Neuronal stem cell (in vitro differentiated cells): ENCODE data around the gene NECTIN1.

Experiments used
- DNase-seq: peaks from one replicate; pipeline ENCODE4 v3.0.0-alpha.2; 2013; ENCODE audit warnings: low spot score
- H2AFZ ChIP-seq: one replicate; pipeline ENCODE4 v1.6.1; 2013; ENCODE audit warnings: mild to moderate bottlenecking, low read length, inconsistent platforms
- H2AK5ac ChIP-seq: 2 replicates; pipeline ENCODE4 v1.6.1; 2013; ENCODE audit warnings: low read depth, mild to moderate bottlenecking, inconsistent platforms, low read length, moderate library complexity, mixed read lengths
- H2BK120ac ChIP-seq: 2 replicates; pipeline ENCODE4 v1.6.1; 2013; ENCODE audit warnings: low read depth, mild to moderate bottlenecking, inconsistent platforms, low read length, moderate library complexity, mixed read lengths
- H2BK12ac ChIP-seq: one replicate; pipeline ENCODE4 v1.6.1; 2013; ENCODE audit warnings: low read length, inconsistent platforms
- H2BK15ac ChIP-seq: 2 replicates; pipeline ENCODE4 v1.6.1; 2013; ENCODE audit warnings: mild to moderate bottlenecking, low read length, inconsistent platforms, mixed read lengths
- H2BK5ac ChIP-seq: one replicate; pipeline ENCODE4 v1.6.1; 2013; ENCODE audit warnings: inconsistent platforms, mild to moderate bottlenecking, low read length, moderate library complexity
- H3K14ac ChIP-seq: one replicate; pipeline ENCODE4 v1.6.1; 2013; ENCODE audit warnings: low read length, inconsistent platforms
- H3K18ac ChIP-seq: 2 replicates; pipeline ENCODE4 v1.6.1; 2013; ENCODE audit warnings: low read length, inconsistent platforms
- H3K23ac ChIP-seq: 2 replicates; pipeline ENCODE4 v1.6.1; 2013; ENCODE audit warnings: low read depth, mild to moderate bottlenecking, mixed read lengths, low read length, inconsistent platforms; ENCODE audit not compliant: poor library complexity
- H3K27ac ChIP-seq: replicated peaks from 3 replicates; pipeline ENCODE4 v1.5.1; 2013; ENCODE audit warnings: low read length, inconsistent platforms
- H3K27me3 ChIP-seq, 3 experiments: 2 replicates each; pipeline ENCODE4 v1.6.1; 2013; ENCODE audit warnings: low read length in 3 of 3, mild to moderate bottlenecking in 2 of 3, inconsistent platforms in 1 of 3, low read depth in 1 of 3, mixed read lengths in 1 of 3, moderate library complexity in 1 of 3; ENCODE audit not compliant: control insufficient read depth in 3 of 3, insufficient read depth in 3 of 3
- H3K36me3 ChIP-seq, 2 donors: replicated peaks in 1 of 2; 2 replicates each; pipeline ENCODE4 v1.6.1; 2013; ENCODE audit warnings: low read length in 2 of 2; ENCODE audit not compliant: control insufficient read depth in 2 of 2, insufficient read depth in 2 of 2
- H3K4ac ChIP-seq: 2 replicates; pipeline ENCODE4 v1.6.1; 2013; ENCODE audit warnings: inconsistent platforms, mild to moderate bottlenecking, low read length, moderate library complexity
- H3K4me1 ChIP-seq, 2 donors: 1 replicate in 1 of 2; 2 replicates in 1 of 2; pipeline ENCODE4 v1.6.1; 2013; ENCODE audit warnings: low read length in 2 of 2, low read depth in 1 of 2; ENCODE audit not compliant: control insufficient read depth in 2 of 2, insufficient read depth in 1 of 2
- H3K4me2 ChIP-seq: one replicate; pipeline ENCODE4 v1.6.1; 2013; ENCODE audit warnings: mild to moderate bottlenecking, low read length, inconsistent platforms; ENCODE audit not compliant: insufficient read depth, poor library complexity, severe bottlenecking
- H3K4me3 ChIP-seq, 2 donors: 2 replicates each; pipeline ENCODE4 v1.5.1; 2013; ENCODE audit warnings: low read length in 2 of 2, mild to moderate bottlenecking in 2 of 2, inconsistent platforms in 1 of 2, moderate library complexity in 1 of 2
- H3K79me1 ChIP-seq: one replicate; pipeline ENCODE4 v1.6.1; 2013; ENCODE audit warnings: low read depth, mild to moderate bottlenecking, inconsistent platforms, low read length, moderate library complexity
- H3K9ac ChIP-seq: one replicate; pipeline ENCODE4 v1.6.1; 2013; ENCODE audit warnings: mild to moderate bottlenecking, low read depth, low read length, inconsistent platforms; ENCODE audit not compliant: poor library complexity
- H3K9me3 ChIP-seq, 2 donors: replicated peaks in 1 of 2; 2 replicates each; pipeline versions ENCODE3 to v1.6.1; 2013; ENCODE audit warnings: low read length in 2 of 2, mild to moderate bottlenecking in 2 of 2, inconsistent platforms in 1 of 2, low read depth in 1 of 2, mixed read lengths in 1 of 2, moderate library complexity in 1 of 2; ENCODE audit not compliant: control insufficient read depth in 2 of 2, insufficient read depth in 1 of 2
- H4K8ac ChIP-seq: one replicate; pipeline ENCODE4 v1.6.1; 2013; ENCODE audit warnings: low read depth, mild to moderate bottlenecking, inconsistent platforms, low read length, moderate library complexity
- H4K91ac ChIP-seq: one replicate; pipeline ENCODE4 v1.6.1; 2013; ENCODE audit warnings: low read length, low read depth, mild to moderate bottlenecking, inconsistent platforms; ENCODE audit not compliant: poor library complexity
- WGBS, 2 donors: extraction: QIAGEN DNeasy Blood & Tissue Kit; methylation state at CpG; one replicate each; pipeline ENCODE4 v1.1.7; 2013; ENCODE audit warnings: missing lambda C conversion rate in 2 of 2, mixed read lengths in 1 of 2; ENCODE audit not compliant: insufficient read length in 2 of 2, insufficient replicate concordance in 1 of 2; ENCODE audit errors: extremely low coverage in 2 of 2; 5-methylcytosine and 5-hydroxymethylcytosine counted together

Gene NECTIN1

DNA sequence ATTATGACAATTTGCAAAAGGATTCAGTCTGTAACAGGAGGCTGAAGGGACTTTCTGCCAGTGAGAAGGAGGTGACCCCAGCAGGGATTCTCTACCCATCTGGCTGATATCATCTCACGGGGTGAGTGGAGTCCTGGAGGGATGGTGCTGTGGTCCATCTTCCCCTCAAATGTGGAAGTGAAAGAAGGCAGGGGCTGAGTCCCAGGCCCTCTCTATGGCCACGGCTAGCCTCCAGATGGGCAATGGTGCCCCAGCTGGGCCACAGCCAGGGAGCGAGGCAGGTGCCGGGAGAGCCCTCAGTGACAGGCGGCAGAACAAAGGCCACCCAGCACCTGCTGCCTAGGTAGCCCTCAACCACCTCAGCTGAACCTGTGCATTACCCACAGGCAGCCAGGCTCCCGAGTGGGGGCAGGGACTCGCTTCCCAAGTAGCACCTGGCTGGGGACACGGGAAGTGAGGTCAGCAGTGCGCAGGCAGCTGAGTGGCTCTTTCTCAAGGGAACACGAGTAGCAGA lies 6.7 kb downstream of the NECTIN1 start:
- Histone ChIP-seq H3K79me1 (peaks cover 34% of the 10 kb centered on the region), H2BK12ac (peak overlapping the region; percentile 52), H3K4me3 (no peak overlapping the region), H2AK5ac (peak overlapping the region; percentile 72), H4K91ac (no peak overlapping the region), H4K8ac (peak overlapping the region; percentile 25), H3K4me1 (peaks cover 31 to 63% of the 10 kb centered on the region in 2 donors), H3K4ac (no peak overlapping the region), H2AFZ (no peak overlapping the region), H3K27me3 (no peaks in the 10 kb centered on the region), H3K27ac (no peak overlapping the region), H2BK120ac (peak overlapping the region; percentile 21), H3K4me2 (no peak overlapping the region), H3K9me3 (no peaks in the 10 kb centered on the region), H3K36me3 (peaks cover 0 to 6% of the 10 kb centered on the region in 2 donors), H3K14ac (no peak overlapping the region), H3K9ac (peak overlapping the region; percentile 50), H2BK15ac (peak overlapping the region; percentile 93), H3K23ac (peak overlapping the region; percentile 5), H3K18ac (peak overlapping the region; percentile 85), H2BK5ac (no peak overlapping the region)
- no CpG with 5 or more reads among the region's 10 CpGs for WGBS, 2 donors
- no peak for DNase-seq

DNA sequence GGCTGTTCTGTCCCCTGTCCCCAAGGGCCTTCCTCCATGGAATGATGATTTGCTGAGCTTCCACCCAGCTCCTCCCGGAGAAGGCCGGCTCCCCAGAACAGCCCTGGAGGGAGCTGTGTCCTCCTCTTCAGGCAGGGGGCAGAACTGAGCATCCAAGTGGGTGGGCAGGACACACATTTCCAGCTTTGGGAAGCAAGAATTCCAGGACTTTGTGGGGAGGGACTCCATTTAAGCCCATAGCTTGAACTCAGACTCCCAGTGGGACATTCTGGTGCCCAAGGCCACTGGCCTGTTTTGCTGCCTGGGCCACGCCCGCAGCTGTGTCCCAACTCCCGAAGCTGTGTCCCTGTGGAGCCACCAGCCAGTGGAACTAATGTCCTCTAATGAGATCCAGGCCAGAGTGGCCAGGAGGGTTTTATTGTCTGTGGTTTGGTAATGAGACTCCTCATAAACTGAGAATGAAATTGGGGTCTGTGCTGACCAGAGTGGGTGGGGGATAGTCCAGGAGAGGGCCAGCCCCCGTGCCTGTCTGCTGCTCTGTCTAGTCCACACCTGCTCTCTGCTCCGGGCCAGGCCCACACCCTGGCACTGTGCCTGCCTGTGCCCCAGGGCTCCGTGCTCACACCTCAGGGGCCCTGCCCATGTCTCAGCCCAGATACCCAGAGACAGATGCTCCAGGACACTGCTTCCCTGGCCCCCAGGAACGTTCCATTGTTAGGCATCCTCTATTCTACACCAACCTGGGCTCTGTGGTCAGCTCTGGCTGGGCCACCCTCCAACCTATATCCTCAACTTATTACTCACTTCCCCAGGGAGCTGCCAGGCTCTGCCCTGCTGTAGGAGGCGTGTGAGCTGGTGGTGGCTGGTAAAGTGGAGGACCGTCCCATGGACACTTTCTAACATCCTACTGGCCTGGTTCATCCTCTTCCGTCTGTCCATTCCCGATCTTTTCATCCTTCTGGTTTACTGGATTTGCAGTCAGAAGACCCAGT lies 7.6 kb downstream of the NECTIN1 start:
- Histone ChIP-seq H2BK12ac (no peak overlapping the region), H3K18ac (peak overlapping the region; percentile 53), H3K4me2 (no peak overlapping the region), H4K8ac (no peak overlapping the region), H2BK15ac (no peak overlapping the region), H3K4ac (no peak overlapping the region), H2AFZ (no peak overlapping the region), H3K4me3 (no peak overlapping the region), H3K4me1 (peaks cover 32 to 72% of the 10 kb centered on the region in 2 donors), H3K36me3 (peaks cover 0 to 6% of the 10 kb centered on the region in 2 donors), H3K79me1 (peaks cover 37% of the 10 kb centered on the region), H3K23ac (peak overlapping the region; percentile 43), H2AK5ac (peak overlapping the region; percentile 77), H3K9ac (no peak overlapping the region), H3K27ac (no peak overlapping the region), H3K27me3 (no peaks in the 10 kb centered on the region), H2BK5ac (no peak overlapping the region), H3K14ac (no peak overlapping the region), H2BK120ac (no peak overlapping the region), H4K91ac (no peak overlapping the region), H3K9me3 (no peaks in the 10 kb centered on the region)
- DNase-seq: peak; percentile 48
- no CpG with 5 or more reads among the region's 13 CpGs for WGBS, 2 donors

DNA sequence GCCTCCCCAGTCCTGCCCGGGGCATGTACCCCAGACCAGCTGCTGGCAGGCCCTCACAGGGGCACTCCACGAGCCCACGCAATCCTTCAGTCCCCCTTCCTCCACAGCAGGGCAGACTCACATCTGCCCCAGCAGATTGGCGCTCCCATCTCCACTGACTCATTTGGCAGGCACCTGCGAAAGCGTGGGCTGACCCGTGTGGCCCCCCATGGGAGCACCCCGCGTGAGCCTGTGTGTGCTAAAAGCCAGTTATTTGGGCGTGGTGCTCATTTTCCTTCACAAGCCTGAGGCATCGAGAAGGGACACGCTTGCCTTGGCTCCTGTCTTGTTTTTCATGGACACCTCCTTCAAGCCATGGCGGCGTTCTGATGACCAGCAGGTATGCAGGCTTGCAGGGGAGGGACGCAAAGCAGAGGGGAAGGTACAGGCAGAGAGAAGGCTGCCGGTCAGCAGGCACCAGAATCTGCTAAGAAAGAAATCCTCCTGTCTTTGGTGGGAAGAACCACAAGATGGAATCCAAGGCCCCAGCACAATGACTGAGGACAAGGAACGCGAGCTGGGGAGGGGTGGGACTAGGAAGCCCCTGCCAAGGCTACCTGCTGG lies 8.6 kb downstream of the NECTIN1 start:
- Histone ChIP-seq H2BK120ac (no peak overlapping the region), H2BK15ac (no peak overlapping the region), H3K4me2 (no peak overlapping the region), H3K23ac (no peak overlapping the region), H2BK12ac (peak overlapping the region; percentile 42), H3K14ac (no peak overlapping the region), H3K9ac (no peak overlapping the region), H2BK5ac (no peak overlapping the region), H3K4me3 (peak overlapping the region in 1 of 2 donors; percentile 31), H2AK5ac (peak overlapping the region; percentile 22), H3K4me1 (peaks cover 27 to 71% of the 10 kb centered on the region in 2 donors), H4K91ac (no peak overlapping the region), H3K4ac (peak overlapping the region; percentile 4), H3K27me3 (no peaks in the 10 kb centered on the region), H3K27ac (no peak overlapping the region), H3K79me1 (peaks cover 34% of the 10 kb centered on the region), H3K36me3 (peaks cover 0 to 6% of the 10 kb centered on the region in 2 donors), H4K8ac (no peak overlapping the region), H3K18ac (peak overlapping the region; percentile 86), H2AFZ (no peak overlapping the region), H3K9me3 (no peaks in the 10 kb centered on the region)
- DNase-seq: no peak
- no CpG with 5 or more reads among the region's 18 CpGs for WGBS, 2 donors
